ENCODE results near the gene PPM1K.

PPM1K gene

GRCh38 chr4:88216395-88216794 lies 68.0 kb downstream of the PPM1K start:
- DNase-seq: no peak

- DNase-seq: no peak
Measured at GRCh38 chr4:88215351-88215750, 69.0 kb downstream of the PPM1K start.

- DNase-seq: no peak
Measured at GRCh38 chr4:88212253-88212561, 72.2 kb downstream of the PPM1K start.

GRCh38 chr4:88211473-88212252 lies 72.7 kb downstream of the PPM1K start:
- peak; percentile 7 to 48 for DNase-seq

- no peak for DNase-seq
Measured at GRCh38 chr4:88208156-88208555, 76.2 kb downstream of the PPM1K start.

All from NCI-H187 (cell line).